ENCODE data around the gene PRDM2.

The PRDM2 gene

GRCh38 chr1:13823126-13823880, 123.3 kb downstream of the PRDM2 start:
- DNase-seq = no peak

- DNase-seq = no peak
Measured at GRCh38 chr1:13823936-13824335, 123.9 kb downstream of the PRDM2 start.

- DNase-seq = no peak
Measured at GRCh38 chr1:13824626-13825025, 124.6 kb downstream of the PRDM2 start.

- no peak for DNase-seq
Measured at GRCh38 chr1:13825033-13825432, 125.0 kb downstream of the PRDM2 start.

DNA sequence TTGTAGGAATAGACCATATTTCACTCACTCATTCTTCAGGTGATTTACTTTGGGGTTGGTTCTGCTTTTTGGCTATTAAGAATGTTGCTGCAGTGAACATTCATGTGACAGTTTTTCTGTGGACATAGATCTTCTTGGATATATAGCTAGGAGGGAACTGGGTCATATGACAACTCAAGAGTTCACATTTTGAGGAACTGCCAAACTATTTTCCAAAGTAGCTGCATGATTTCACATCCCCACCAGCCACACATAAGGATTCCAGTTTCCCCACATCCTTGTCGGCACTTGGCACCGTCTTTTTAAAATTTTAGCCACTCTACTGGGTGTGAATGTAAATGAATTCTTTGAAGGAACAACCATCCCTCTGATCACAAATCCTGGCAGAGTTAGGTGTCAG, 126.0 kb downstream of the PRDM2 start:
- DNase-seq = no peak

DNA sequence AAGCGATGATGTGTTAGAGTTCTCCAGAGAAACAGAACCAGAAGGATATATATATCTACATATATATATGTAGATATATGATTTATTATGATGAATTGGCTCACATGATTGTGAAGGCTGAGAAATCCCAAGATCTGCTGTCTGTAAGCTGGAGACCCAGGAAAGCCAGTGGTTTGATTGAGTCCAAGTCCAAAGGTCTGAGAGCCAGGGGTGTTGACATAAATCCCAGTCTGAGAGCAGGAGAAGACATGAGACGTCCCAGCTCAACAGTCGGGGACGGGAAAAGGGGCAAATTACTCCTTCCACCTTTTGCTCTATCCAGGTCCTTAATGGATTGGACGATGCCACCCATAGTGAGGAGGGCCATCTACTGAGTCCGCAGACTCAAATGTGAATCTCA, 126.6 kb downstream of the PRDM2 start:
- no peak for DNase-seq

GRCh38 chr1:13828454-13829151, 128.6 kb downstream of the PRDM2 start:
- DNase-seq = peak; percentile 27

GRCh38 chr1:13829152-13829769, 129.3 kb downstream of the PRDM2 start:
- DNase-seq = no peak

DNA sequence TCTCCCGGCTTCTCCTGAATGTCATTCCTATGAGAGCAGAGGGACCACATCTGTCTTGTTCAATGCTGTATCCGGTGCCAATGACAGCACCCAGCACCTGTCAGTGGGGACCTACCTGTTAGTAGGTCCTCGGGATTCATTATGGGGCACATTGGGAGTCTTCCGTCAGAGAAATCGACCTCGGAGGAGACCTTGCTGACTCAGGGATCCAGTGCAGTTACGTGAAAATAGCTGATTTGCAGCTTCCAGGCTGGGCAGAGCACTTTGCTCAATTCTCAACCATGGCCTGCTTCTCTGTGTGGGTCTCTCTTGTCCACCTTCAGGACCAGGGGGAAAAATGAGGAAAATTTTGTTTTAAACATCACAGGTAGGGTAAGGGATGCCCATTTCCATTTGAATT, 130.2 kb downstream of the PRDM2 start:
- no peak for DNase-seq

DNA sequence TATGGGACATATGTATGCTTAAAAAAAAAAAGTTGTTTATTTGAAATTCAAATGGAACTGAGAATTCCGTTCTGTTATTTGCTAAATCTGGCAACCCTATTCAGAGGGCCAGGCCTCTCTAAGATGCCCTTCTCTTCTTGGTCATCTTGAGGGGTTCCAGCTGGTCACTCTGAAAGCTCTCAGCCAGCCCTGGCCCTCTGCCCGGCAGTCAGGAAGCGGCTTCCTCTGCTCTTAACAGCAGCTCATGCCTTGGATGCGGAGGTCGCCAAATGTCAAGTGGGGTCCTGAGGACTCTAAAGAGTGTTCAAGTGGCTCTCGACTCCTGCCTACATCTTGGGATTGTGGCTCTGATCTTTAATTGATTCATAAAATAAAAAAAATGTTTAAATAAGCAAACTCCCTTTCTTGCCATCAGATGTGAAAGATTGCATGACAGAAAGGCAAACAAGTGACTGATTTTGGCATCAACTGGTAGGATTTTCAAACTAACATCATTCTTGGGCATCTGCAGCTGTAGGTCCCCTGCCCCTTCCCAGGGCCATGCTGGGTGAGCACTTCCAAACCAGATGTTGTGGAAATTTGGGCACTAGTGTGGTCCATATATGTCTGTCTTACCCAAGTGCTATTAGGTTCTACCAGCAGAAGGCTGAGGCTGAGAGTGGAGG, 130.8 kb downstream of the PRDM2 start:
- peak; percentile 47 for DNase-seq

DNA sequence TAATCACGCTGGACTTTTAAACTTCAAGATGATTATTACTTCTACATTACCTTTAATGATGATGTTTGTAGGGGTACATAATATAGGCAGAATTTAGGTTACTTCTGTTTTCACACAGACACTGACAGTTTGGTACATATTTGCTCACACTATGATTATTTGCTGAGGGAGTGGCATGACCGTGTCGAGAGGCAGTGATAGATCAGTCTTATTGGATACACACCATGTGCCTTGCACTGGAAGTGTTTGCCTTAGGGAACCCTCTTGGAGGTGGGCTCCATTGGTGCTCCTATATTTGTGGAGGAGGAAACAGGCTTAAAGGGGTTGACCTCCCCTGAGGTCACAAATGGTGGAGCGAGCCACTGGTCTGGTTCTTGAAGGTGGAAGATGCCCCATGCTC, 132.1 kb downstream of the PRDM2 start:
- DNase-seq = peak; percentile 79

DNA sequence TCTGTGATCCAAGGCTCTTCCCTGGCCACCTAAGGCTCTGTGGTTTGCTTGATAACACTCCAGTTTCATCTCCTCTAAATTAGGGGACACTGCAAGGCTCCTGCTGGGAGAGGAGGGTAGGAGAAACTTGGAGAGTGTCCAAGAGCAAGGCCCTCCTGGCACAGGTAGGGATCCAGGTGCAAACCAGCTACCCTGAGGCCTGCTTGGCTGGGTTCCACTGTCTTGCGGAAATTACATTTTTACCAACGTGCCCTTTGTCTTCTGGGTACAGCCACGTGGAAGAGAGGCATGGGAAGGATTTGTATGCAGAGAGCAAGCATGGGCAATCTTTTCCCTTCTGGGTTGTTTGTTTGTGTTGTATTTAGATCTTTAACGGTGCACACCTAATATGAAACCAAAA, 132.5 kb downstream of the PRDM2 start:
- DNase-seq = peak; percentile 79

DNA sequence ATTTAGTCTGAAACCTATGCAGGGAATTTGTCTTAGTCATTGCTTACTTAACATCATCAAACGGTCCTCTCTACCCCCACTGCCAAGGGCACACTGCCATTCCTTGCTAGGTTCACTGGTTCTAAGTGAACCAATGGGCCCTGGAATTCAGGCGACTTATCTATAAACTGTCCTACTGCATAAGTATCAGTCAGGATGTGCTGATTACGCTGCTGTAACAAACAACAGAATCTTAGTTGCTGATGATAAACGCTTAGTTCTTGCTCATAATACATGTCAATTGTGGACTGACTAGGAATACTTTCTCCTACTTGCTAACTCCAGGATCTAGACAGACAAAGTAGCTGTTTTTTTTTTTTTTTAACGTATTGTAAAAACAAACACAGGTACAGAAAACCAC, 136.1 kb downstream of the PRDM2 start:
- DNase-seq = no peak

- no peak for DNase-seq
Measured at GRCh38 chr1:13836631-13837030, 136.6 kb downstream of the PRDM2 start.

DNA sequence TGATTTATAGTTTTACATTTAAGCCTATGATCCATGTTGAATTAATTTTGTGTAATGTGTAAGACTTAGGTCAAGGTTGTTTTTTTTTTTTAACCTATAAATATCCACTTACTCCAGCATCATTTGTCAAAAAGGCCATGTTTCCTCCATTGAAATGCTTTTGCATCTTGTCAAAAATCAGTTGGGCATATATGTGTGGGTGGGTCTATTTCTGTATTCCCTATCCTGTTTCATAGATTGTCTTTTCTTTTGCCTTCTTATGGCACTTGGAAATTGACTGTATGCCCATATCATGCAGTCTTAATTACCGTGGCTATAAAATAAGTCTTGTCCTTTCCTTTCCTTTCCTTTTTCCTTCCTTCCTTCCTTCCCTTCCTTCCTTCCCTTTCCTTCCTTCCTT, 138.2 kb downstream of the PRDM2 start:
- no peak for DNase-seq

GRCh38 chr1:13842497-13842896, 142.5 kb downstream of the PRDM2 start:
- DNase-seq = no peak

DNA sequence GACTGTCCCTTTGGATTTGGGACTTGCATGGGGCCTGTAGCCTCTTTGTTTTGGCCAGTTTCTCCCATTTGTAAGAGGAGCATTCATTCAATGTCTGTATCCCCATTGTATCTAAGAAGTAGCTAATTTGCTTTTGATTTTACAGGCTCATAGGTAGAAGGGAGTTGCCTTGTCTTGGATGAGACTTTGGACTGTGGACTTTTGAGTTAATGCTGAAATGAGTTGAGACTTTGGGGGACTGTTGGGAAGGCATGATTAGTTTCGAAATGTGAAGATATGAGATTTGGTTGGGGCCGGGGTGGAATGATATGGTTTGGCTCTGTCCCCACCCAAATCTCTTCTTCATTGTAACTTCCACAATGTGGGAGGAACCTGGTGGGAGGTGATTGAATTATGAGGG, 151.7 kb downstream of the PRDM2 start:
- no peak for DNase-seq

DNA sequence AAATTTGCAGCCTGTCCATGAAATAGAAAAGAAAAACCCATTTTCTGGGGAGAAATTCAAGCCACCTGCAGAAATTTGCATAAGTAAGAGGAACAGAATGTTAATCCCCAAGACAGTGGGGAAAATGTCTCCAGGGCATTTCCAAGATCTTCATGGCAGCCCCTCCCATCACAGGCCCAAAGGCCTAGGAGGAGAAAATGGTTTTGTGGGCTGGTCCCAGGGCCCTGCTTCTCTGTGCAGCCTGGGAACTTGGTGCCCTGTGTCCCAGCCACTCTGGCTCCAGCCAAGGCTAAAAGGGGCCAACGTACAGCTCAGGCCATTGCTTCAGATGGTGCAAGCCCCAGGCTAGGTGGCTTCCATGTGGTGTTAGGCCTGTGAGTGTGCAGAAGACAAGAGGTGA, 155.6 kb downstream of the PRDM2 start:
- no peak for DNase-seq

GRCh38 chr1:13860031-13860430, 160.0 kb downstream of the PRDM2 start:
- no peak for DNase-seq

DNA sequence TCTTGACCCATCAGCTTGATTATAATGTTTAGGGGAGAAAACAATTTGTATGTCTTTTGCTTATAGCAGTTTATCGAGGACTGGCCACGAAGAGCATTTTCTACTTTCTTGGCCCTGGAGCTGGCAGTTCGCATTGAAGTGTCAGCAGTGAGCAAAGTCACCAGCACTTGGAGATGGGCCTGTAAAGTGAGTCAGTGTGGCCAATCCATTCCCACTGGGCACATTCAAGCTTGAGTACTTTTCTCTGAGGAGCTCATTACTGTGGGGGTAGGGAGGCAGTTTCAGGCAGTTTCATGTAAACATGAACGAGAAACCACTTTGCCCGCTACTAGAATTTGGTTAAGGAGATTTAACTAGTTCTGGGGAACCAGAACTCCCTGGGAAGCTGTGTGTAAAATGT, 164.8 kb downstream of the PRDM2 start:
- DNase-seq = no peak

- no peak for DNase-seq
Measured at GRCh38 chr1:13865851-13866250, 165.9 kb downstream of the PRDM2 start.

DNA sequence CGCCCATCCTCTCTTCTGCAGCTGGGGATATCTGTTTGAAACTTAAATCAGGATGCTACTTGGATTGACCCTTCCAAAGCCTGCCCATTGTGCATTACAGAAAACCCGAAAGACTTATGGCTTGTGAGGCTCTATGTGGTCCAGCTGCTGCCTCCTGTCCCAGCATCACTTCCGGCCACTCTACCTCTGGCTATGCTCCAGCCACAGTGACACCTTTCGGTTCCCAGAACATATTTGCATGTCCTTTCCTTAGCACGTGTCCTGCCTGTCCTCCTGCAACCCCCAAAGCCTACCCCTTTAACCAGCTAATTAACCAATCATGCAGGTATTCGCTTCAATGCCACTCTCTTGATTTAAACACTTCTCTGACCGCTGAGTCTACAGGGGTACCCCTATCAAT, 167.6 kb downstream of the PRDM2 start:
- DNase-seq = no peak

- no peak for DNase-seq
Measured at GRCh38 chr1:13869172-13869797, 169.3 kb downstream of the PRDM2 start.
